Endodermal cell (in vitro differentiated cells): Measurements from ENCODE around the gene PTPA. TPM values are rescaled to one million over a fixed set of nuclear protein-coding genes. Genes with fewer than 3 reads are reported as not detected.
"Not testable (repeated sequence)": the region's sequence is repeated elsewhere in the genome, so short reads cannot be mapped to it uniquely, and the experiment has no call there.

Experiments used
- DNase-seq: peaks from one replicate; pipeline ENCODE4 v3.0.0-alpha.2; 2017
- H3K27ac ChIP-seq: 2 replicates; pipeline ENCODE4 v1.5.1; 2013; ENCODE audit warnings: mild to moderate bottlenecking, low read depth, low read length, moderate library complexity
- H3K27me3 ChIP-seq: 2 replicates; pipeline ENCODE4 v1.6.1; 2013; ENCODE audit warnings: mild to moderate bottlenecking, low read length, moderate library complexity; ENCODE audit not compliant: insufficient read depth, control insufficient read depth, poor library complexity, severe bottlenecking
- H3K36me3 ChIP-seq: 2 replicates; pipeline ENCODE4 v1.7.0; 2013; ENCODE audit warnings: mild to moderate bottlenecking, low read length, moderate library complexity; ENCODE audit not compliant: control insufficient read depth, insufficient read depth
- H3K4me1 ChIP-seq: one replicate; pipeline ENCODE4 v1.7.0; 2013; ENCODE audit warnings: low read length; ENCODE audit not compliant: control insufficient read depth, insufficient read depth
- H3K4me3 ChIP-seq: 2 replicates; pipeline ENCODE4 v1.5.1; 2013; ENCODE audit warnings: mild to moderate bottlenecking, low read length, moderate library complexity
- H3K9ac ChIP-seq: 2 replicates; pipeline ENCODE4 v1.6.1; 2013; ENCODE audit warnings: mild to moderate bottlenecking, low read length, moderate library complexity; ENCODE audit not compliant: poor library complexity, severe bottlenecking; ENCODE audit errors: extremely low read depth
- H3K9me3 ChIP-seq: 2 replicates; pipeline ENCODE4 v1.6.1; 2013; ENCODE audit warnings: mild to moderate bottlenecking, low read length, moderate library complexity; ENCODE audit not compliant: control insufficient read depth
- H3K27ac Mint-ChIP-seq: 2 replicates; pipeline ENCODE4 v1.8.0; 2020; ENCODE audit warnings: mixed read lengths
- H3K27me3 Mint-ChIP-seq: 2 replicates; pipeline ENCODE4 v1.8.0; 2021; ENCODE audit warnings: mild to moderate bottlenecking, mixed read lengths; ENCODE audit not compliant: insufficient read depth
- H3K36me3 Mint-ChIP-seq: 2 replicates; pipeline ENCODE4 v1.8.0; 2020; ENCODE audit warnings: low read depth, mixed read lengths
- H3K4me1 Mint-ChIP-seq: 2 replicates; pipeline ENCODE4 v1.8.0; 2020; ENCODE audit warnings: mixed read lengths
- H3K4me3 Mint-ChIP-seq: 2 replicates; pipeline ENCODE4 v1.8.0; 2020; ENCODE audit warnings: mild to moderate bottlenecking, moderate library complexity, mixed read lengths
- H3K9me3 Mint-ChIP-seq: 2 replicates; pipeline ENCODE4 v1.8.0; 2020; ENCODE audit warnings: mild to moderate bottlenecking, mixed read lengths
- CTCF ChIP-seq: fragments of 200-600 bp; sonication (generic); conservative IDR thresholded peaks from 2 replicates; pipeline ENCODE4 v1.5.0; 2021; ENCODE audit warnings: antibody characterized with exemption, mild to moderate bottlenecking
- WGBS, 2 experiments: methylation state at CpG; one replicate each; pipeline versions ENCODE4 v1.1.5 to v1.1.7; 2013; ENCODE audit warnings: missing lambda C conversion rate in 2 of 2, mixed read lengths in 1 of 2; ENCODE audit not compliant: insufficient coverage in 1 of 2, insufficient read length in 1 of 2; 5-methylcytosine and 5-hydroxymethylcytosine counted together
- total RNA-seq, 2 donors: library from RNA; stranded (reverse); fragmentation: NEBNext Ultra II Directional in 1 of 2; extraction: Animal tissue kit (Norgen Biotek cat#: 25700) in 1 of 2; gene quantifications; 2 replicates in 1 of 2; 3 replicates in 1 of 2; pipeline ENCODE4 v1.2.1, GENCODE V29; 2021

Gene PTPA
- total RNA-seq, 2 donors from 2014 or later, result 134 to 139 TPM

DNA sequence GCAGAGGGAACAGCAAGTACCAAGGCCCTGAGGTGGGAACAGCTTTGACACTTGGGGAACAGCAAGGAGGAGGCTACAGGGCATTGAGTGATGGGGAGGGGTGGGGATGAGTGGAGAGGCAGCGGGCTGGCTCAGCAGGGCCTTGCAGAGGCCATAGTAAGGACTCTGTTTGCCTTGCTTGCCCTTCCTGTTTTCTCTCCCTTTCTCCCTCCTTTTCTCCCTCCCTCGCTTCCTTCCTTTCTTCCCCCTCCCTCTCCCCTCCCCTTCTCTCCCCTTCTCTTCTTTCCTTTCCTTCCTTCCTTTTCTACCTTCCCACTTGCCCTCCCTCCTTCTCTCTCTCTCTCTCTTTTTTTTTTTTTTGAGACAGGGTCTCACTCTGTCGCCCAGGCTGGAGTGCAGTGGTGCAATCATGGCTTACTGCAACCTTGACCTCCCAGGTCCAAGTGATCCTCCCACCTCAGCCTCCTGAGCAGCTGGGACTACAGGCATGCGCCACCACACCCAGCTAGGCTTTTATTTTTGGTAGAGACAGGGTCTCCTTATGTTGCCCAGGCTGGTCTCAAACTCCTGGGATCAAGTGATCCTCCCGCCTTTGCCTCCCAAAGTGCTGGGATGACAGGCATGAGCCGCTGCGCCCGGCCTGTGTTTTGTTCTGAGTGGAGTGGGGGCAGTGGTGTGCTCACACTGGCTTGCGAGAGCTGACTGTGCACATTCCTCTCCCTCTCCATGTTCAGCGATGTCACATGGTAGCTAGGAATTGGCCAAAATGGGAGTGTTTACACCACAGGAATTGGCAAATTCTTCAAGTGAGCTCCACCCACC lies 49.7 kb downstream of the PTPA start:
- no peak for DNase-seq
- no peak overlapping the region for H3K27ac Mint-ChIP-seq
- H3K9me3 Mint-ChIP-seq, result no peaks in the 10 kb centered on the region

GRCh38 chr9:129161534-129161837 lies 50.3 kb downstream of the PTPA start:
- Mint-ChIP-seq H3K27me3 (no peaks in the 10 kb centered on the region), H3K36me3 (peaks cover 8% of the 10 kb centered on the region), H3K27ac (no peak overlapping the region), H3K4me1 (no peaks in the 10 kb centered on the region), H3K9me3 (no peaks in the 10 kb centered on the region), H3K4me3 (no peak overlapping the region)
- 93 to 94% methylated on average over 7 to 9 of the region's 9 CpGs for WGBS, 2 experiments
- TF ChIP-seq CTCF, result no peak
- H3K27me3 ChIP-seq, result no peaks in the 10 kb centered on the region
- no peaks in the 10 kb centered on the region for H3K9me3 ChIP-seq
- DNase-seq, result no peak
- H3K4me3 ChIP-seq, result no peak overlapping the region
- no peaks in the 10 kb centered on the region for H3K36me3 ChIP-seq
- H3K9ac ChIP-seq, result no peak overlapping the region
- no peaks in the 10 kb centered on the region for H3K4me1 ChIP-seq
- H3K27ac ChIP-seq, result no peak overlapping the region

More for the DNA sequence above, 49.7 kb downstream of the PTPA start:
- Histone ChIP-seq H3K27ac (no peak overlapping the region), H3K4me3 (no peak overlapping the region), H3K27me3 (no peaks in the 10 kb centered on the region), H3K36me3 (no peaks in the 10 kb centered on the region), H3K9me3 (no peaks in the 10 kb centered on the region), H3K4me1 (no peaks in the 10 kb centered on the region), H3K9ac (no peak overlapping the region)
- H3K4me1 Mint-ChIP-seq, result no peaks in the 10 kb centered on the region
- H3K4me3 Mint-ChIP-seq, result no peak overlapping the region
- H3K27me3 Mint-ChIP-seq, result no peaks in the 10 kb centered on the region
- TF ChIP-seq CTCF, result no peak
- peaks cover 8% of the 10 kb centered on the region for H3K36me3 Mint-ChIP-seq
- 95 to 96% methylated on average over 4 to 10 of the region's 10 CpGs for WGBS, 2 experiments

GRCh38 chr9:129162497-129163197 lies 51.4 kb downstream of the PTPA start:
- no peaks in the 10 kb centered on the region for H3K9me3 ChIP-seq
- H3K4me1 ChIP-seq, result no peaks in the 10 kb centered on the region
- H3K27me3 ChIP-seq, result no peaks in the 10 kb centered on the region
- Mint-ChIP-seq H3K36me3 (peaks cover 8% of the 10 kb centered on the region), H3K4me3 (no peak overlapping the region), H3K27me3 (no peaks in the 10 kb centered on the region), H3K4me1 (peaks cover 7% of the 10 kb centered on the region), H3K27ac (no peak overlapping the region), H3K9me3 (no peaks in the 10 kb centered on the region)
- no peak overlapping the region for H3K27ac ChIP-seq
- H3K4me3 ChIP-seq, result no peak overlapping the region
- no peak overlapping the region for H3K9ac ChIP-seq
- no peaks in the 10 kb centered on the region for H3K36me3 ChIP-seq
- WGBS, 2 experiments, result 94 to 99% methylated on average over 8 to 10 of the region's 11 CpGs
- DNase-seq, result no peak
- no peak for TF ChIP-seq CTCF

DNA sequence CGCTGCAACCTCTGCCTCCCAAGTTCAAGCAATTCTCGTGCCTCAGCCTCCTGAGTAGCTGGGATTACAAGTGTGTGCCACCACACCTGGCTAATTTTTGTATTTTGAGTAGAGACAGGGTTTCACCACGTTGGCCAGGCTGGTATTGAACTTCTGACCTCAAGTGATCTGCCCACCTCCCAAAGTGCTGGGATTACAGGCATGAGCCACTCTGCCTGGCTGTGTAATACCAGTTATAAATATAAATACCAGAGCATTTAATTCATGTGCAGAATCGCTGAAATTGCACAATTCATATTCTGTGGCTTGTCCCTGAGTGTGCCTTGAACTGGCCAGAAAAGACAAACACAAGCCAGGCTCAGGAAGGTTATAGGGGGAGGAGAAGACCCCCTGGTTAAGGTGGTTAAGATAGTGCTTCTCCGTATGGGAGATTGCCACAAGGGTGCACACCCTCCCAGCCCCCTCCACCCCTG lies 52.0 kb downstream of the PTPA start:
- H3K9me3 ChIP-seq, H3K27ac Mint-ChIP-seq, H3K27ac ChIP-seq, H3K9ac ChIP-seq, H3K27me3 Mint-ChIP-seq, DNase-seq, H3K4me3 ChIP-seq, H3K36me3 Mint-ChIP-seq, H3K36me3 ChIP-seq, H3K4me1 ChIP-seq, H3K4me3 Mint-ChIP-seq, H3K27me3 ChIP-seq, H3K9me3 Mint-ChIP-seq: not testable (repeated sequence)
- peaks cover 12% of the 10 kb centered on the region for H3K4me1 Mint-ChIP-seq
- 87 to 94% methylated on average over 5 of the region's 5 CpGs for WGBS, 2 experiments
